IPS-20b (cell line): Measurements from ENCODE around the gene ERN1.

ENCODE experiments used
- H3K27ac ChIP-seq: one replicate; pipeline ENCODE4 v1.5.1; 2013; ENCODE audit warnings: low read length
- H3K27me3 ChIP-seq: 2 replicates; pipeline ENCODE4 v1.6.1; 2013; ENCODE audit warnings: mild to moderate bottlenecking, low read length, inconsistent platforms; ENCODE audit not compliant: insufficient read depth
- H3K36me3 ChIP-seq: 2 replicates; pipeline ENCODE4 v1.6.1; 2013; ENCODE audit warnings: low read depth, mild to moderate bottlenecking, inconsistent platforms, low read length, moderate library complexity; ENCODE audit not compliant: insufficient read depth
- H3K4me1 ChIP-seq: 2 replicates; pipeline ENCODE4 v1.6.1; 2013; ENCODE audit warnings: mild to moderate bottlenecking, control low read depth, inconsistent platforms, low read length, moderate library complexity; ENCODE audit not compliant: insufficient read depth
- H3K4me3 ChIP-seq: 2 replicates; pipeline ENCODE4 v1.5.1; 2013; ENCODE audit warnings: mild to moderate bottlenecking, low read length, inconsistent platforms
- H3K9ac ChIP-seq: 2 replicates; pipeline ENCODE4 v1.6.1; 2013; ENCODE audit warnings: low read depth, mild to moderate bottlenecking, inconsistent platforms, low read length, moderate library complexity
- H3K9me3 ChIP-seq: 2 replicates; pipeline ENCODE4 v1.6.1; 2013; ENCODE audit warnings: mild to moderate bottlenecking, low read depth, low read length, inconsistent platforms; ENCODE audit not compliant: insufficient read depth

ERN1 gene

DNA sequence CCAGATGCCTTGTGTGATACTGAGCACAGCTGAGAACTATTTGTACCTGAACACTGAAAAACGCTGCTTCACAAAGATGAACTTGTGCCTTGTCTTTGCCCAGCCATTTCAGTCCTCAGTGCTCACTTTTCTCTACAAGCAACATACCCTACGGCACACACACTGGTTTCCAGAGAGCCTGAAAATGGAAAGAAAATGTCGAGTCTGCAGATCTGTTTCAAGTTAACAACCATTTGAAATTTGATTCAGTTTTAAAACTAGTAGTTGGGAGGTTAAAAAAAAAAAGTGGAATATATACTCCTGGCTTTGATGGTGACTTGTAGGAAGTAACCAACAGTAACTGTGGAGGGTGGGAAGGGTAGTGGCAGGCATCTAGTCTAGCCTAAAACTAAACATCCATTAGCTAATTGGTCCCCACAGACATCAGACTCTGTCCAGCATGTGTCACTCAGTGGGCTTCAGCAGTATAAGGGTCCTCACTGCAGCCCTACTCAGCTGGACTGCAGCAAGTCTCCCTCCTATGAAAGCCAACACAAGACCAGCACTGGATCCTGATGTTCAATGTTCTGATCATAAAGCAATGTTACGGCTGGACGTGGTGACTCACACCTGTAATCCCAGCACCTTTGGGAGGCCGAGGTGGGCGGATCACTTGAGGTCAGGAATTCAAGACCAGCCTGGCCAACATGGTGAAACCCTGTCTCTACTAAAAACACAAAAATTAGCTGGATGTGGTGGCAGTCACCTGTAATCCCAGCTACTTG is 27.1 kb downstream of the ERN1 start:
- no peaks in the 10 kb centered on the region for H3K4me1 ChIP-seq
- H3K27me3 ChIP-seq, result no peaks in the 10 kb centered on the region

DNA sequence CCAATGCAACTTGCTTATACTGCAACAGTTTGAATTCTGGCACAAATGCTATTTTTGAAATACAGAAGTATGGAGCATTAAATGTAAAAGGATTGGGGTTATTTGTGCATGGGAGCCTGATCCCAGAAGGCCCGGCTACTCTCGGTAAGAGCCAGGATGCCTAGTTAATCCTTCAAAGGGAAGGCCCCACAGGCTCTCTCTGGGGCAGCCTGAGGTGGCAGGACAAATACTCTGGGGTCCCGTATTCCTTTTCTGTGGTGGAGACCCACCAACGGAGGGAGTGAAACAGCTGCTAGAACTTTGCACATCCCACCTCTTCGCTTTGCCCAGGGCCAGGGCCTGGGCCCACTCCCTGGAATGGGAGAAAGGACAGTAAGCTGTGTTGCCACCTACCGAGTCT is 30.4 kb downstream of the ERN1 start:
- Histone ChIP-seq H3K9me3 (no peaks in the 10 kb centered on the region), H3K36me3 (no peaks in the 10 kb centered on the region), H3K9ac (no peak overlapping the region), H3K4me1 (0 out of 2 replicates have a peak, but pooled peaks cover 3% of the 10 kb centered on the region), H3K27ac (no peak overlapping the region), H3K4me3 (no peak overlapping the region), H3K27me3 (no peaks in the 10 kb centered on the region)

More for the DNA sequence above, 27.1 kb downstream of the ERN1 start:
- no peak overlapping the region for H3K27ac ChIP-seq
- no peak overlapping the region for H3K4me3 ChIP-seq
- H3K36me3 ChIP-seq, result no peaks in the 10 kb centered on the region
- H3K9ac ChIP-seq, result no peak overlapping the region
- H3K9me3 ChIP-seq, result no peaks in the 10 kb centered on the region

DNA sequence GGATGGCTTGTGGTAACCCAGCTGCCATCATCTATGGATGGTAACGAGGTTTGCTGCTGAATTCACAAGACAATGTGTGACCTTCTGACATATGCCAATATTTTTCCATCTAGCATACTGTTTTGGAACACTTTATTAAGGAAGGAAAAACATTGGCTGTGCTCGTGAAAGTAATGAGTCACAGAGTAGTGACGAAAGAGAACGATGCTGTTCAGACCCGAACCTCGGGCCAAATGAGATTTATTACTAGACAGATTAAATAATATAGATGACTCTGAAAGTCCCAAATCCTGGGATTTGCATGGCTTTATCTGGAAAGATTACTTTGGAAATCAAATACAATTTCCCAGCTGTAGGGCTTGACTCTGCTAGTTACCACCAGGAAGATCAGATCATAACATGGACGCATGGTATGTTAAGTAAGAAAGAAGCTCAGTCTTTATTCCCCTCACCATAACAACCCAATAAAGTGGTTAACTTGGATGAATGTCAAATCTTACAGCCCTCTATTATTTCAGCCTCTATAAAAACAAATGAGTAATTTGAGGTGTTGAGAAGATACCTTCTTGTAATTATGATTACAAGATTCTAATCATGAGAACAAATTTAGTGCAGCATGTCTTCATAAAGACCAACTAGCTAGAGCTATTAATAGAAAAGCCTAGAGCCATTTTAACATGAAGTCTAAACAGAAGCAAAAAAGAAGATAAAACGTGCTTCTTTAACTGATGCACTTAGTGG is 32.6 kb downstream of the ERN1 start:
- H3K4me1 ChIP-seq, result 0 out of 2 replicates have a peak, but pooled peaks cover 3% of the 10 kb centered on the region
- no peak overlapping the region for H3K27ac ChIP-seq
- no peak overlapping the region for H3K9ac ChIP-seq
- H3K9me3 ChIP-seq, result no peaks in the 10 kb centered on the region
- no peak overlapping the region for H3K4me3 ChIP-seq
- H3K36me3 ChIP-seq, result no peaks in the 10 kb centered on the region
- H3K27me3 ChIP-seq, result no peaks in the 10 kb centered on the region

DNA sequence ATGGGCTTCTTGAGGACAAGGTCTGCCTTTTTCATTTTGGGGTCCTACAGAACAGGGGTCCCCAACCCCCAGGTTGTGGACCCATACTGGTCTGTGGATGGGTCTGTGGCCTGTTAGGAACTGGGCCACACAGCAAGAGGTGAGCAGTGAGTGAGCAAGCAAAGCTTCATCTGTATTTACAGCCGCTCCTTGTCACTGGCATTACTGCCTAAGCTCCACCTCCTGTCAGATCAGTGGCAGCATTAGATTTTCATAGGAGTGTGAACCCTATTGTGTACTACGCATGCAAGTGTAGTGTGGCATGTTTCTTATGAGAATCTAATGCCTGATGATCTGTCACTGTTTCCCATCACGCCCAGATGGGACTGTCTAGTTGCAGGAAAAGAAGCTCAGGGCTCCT is 33.9 kb downstream of the ERN1 start:
- Histone ChIP-seq H3K36me3 (no peaks in the 10 kb centered on the region), H3K4me3 (no peak overlapping the region), H3K9ac (no peak overlapping the region)

DNA sequence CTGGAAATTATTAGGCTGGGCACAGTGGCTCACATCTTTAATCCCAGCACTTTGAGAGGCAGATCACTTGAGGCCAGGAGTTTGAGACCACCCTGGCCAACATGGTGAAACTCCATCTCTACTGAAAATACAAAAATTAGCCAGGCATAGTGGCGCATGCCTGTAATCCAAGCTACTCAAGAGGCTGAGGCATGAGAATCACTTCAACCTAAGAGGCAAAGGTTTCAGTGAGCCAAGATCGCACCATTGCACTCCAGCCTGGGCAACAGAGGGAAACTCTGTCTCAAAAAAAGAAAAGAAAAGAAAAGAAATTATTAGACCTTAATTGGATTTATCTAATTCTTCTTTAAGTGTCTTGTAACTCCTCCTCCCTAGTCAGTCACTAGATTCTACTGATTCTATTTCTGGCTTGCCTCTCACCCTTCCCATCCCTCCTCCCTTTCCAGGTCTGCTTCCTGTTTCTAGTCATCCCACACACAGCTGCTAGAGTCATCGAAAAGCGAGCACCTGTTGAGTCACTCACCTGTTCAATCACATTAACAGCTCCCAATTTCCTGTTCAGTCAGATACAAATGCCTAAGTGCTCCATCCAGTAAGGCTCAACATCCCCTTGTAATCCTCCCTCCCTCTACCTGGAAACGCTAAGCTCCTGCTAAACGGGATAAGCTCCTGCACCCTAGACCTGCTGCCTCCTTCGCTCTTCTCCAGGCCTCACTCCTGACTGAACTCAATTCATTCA is 34.6 kb downstream of the ERN1 start:
- no peaks in the 10 kb centered on the region for H3K9me3 ChIP-seq
- no peaks in the 10 kb centered on the region for H3K27me3 ChIP-seq
- no peak overlapping the region for H3K4me3 ChIP-seq
- H3K36me3 ChIP-seq, result no peaks in the 10 kb centered on the region
- 0 out of 2 replicates have a peak, but pooled peaks cover 3% of the 10 kb centered on the region for H3K4me1 ChIP-seq
- no peak overlapping the region for H3K27ac ChIP-seq
- no peak overlapping the region for H3K9ac ChIP-seq

More for the DNA sequence above, 33.9 kb downstream of the ERN1 start:
- no peak overlapping the region for H3K27ac ChIP-seq
- 0 out of 2 replicates have a peak, but pooled peaks cover 3% of the 10 kb centered on the region for H3K4me1 ChIP-seq
- H3K9me3 ChIP-seq, result no peaks in the 10 kb centered on the region
- no peaks in the 10 kb centered on the region for H3K27me3 ChIP-seq

DNA sequence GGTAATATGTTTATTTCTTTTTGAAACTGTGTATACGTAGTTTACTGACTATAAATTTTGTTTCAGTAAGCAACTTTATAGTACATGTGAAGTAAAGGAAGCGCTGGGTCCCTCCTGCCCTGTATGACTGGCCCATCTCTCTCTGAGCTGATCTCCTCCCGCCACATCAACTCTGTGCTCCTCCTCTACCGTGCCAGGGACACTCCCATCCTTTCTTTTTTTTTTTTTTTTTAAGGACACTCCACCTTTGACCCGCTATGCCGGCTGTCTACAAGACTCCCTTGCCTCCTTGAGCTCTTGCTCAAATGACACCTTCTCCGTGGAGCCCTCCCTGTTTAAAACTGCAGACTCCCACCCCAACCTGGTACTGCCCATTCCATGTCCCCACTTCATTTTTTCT is 35.5 kb downstream of the ERN1 start:
- Histone ChIP-seq H3K27ac (no peak overlapping the region), H3K36me3 (no peaks in the 10 kb centered on the region), H3K4me1 (0 out of 2 replicates have a peak, but pooled peaks cover 3% of the 10 kb centered on the region)

DNA sequence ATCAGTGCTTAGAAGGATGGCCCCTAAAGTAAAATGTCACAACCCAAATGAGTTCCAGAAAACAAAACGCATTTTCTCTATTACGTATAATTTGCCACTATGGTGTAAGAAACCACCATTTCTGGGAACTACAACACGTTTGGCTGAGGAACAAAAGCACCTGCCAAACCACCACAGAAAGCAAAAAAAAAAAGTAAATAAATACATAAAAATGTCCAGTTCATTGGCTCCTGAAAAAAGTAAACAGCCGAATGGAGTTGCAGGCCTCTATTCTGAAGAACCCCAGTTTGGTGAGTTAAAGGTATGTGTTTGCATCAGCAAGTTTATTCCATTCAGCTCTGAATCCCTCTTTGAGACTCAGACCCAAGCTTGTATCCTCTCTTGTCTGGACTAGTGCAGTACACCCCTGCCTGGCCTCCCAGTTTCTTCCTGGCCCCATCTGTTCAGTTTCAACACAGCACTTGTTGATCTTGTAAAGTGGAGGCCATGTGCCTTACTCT is 36.9 kb downstream of the ERN1 start:
- no peak overlapping the region for H3K27ac ChIP-seq
- no peaks in the 10 kb centered on the region for H3K36me3 ChIP-seq
- 0 out of 2 replicates have a peak, but pooled peaks cover 3% of the 10 kb centered on the region for H3K4me1 ChIP-seq
- no peak overlapping the region for H3K9ac ChIP-seq
- H3K9me3 ChIP-seq, result no peaks in the 10 kb centered on the region
- H3K4me3 ChIP-seq, result no peak overlapping the region
- no peaks in the 10 kb centered on the region for H3K27me3 ChIP-seq

More for the DNA sequence above, 35.5 kb downstream of the ERN1 start:
- Histone ChIP-seq H3K4me3 (no peak overlapping the region), H3K9me3 (no peaks in the 10 kb centered on the region), H3K9ac (no peak overlapping the region), H3K27me3 (no peaks in the 10 kb centered on the region)

DNA sequence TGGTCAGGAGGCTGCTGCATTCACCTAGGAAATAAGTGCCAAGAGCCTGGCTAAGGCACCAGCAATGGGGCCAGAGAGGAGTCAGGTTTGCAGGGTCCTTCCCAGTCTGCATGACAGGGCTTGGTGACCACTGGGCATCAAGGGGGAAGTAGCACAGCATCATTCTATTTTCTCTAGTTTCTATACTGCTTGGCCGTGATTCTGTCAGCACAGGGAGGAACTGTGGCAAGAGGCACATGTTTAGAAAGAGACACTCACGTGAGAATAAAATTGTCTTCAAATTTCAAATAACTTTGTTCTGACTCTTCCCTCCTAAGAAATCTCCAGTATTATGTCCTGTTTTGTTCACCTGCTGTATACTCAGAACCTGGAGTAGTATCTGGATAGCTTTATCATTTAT is 37.8 kb downstream of the ERN1 start:
- Histone ChIP-seq H3K27me3 (no peaks in the 10 kb centered on the region), H3K4me1 (0 out of 2 replicates have a peak, but pooled peaks cover 3% of the 10 kb centered on the region)

DNA sequence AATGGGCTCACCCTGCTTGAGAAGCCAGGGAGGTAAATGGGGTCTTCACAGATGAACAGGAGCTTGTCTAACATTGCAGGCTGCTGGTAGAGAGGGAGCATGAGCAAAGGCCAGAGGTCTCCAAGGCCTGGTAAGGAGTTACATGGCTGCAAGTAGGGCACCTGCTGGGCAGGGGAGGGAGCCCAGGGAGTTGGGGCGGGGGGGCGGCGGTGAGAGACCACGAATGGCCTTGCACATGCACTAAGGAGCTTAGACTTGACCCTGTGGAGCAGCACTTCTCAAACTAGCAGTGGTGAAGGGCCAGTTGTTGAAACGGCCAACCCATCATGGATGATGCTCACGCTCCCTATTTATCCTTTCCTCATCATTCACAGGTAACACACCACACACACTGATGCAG is 38.4 kb downstream of the ERN1 start:
- Histone ChIP-seq H3K9ac (no peak overlapping the region), H3K27ac (no peak overlapping the region), H3K9me3 (no peaks in the 10 kb centered on the region), H3K4me1 (0 out of 2 replicates have a peak, but pooled peaks cover 3% of the 10 kb centered on the region), H3K4me3 (no peak overlapping the region), H3K27me3 (no peaks in the 10 kb centered on the region), H3K36me3 (no peaks in the 10 kb centered on the region)

More for the DNA sequence above, 37.8 kb downstream of the ERN1 start:
- Histone ChIP-seq H3K4me3 (no peak overlapping the region), H3K9me3 (no peaks in the 10 kb centered on the region), H3K36me3 (no peaks in the 10 kb centered on the region), H3K9ac (no peak overlapping the region), H3K27ac (no peak overlapping the region)

DNA sequence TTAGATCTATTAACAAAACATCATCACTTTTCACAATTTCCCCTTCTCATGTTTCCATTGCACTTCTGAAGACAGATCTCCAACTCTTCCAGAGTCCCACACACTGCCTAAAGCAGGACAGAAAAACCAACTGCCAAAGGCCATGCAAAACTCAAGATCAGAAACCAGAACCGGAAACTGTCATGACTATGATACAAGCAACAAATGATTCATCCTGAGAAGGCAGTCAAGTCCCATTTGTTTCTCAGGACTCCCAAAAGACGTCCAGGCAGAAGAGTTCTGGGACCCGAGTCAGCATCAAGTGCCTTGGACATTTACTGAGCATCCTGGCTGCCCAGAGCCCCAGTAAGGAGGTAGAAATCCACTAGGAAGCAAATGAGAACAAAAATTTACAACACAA is 38.8 kb downstream of the ERN1 start:
- 0 out of 2 replicates have a peak, but pooled peaks cover 3% of the 10 kb centered on the region for H3K4me1 ChIP-seq
- H3K9ac ChIP-seq, result no peak overlapping the region
- H3K27ac ChIP-seq, result no peak overlapping the region
- no peaks in the 10 kb centered on the region for H3K27me3 ChIP-seq
- H3K4me3 ChIP-seq, result no peak overlapping the region
- H3K36me3 ChIP-seq, result no peaks in the 10 kb centered on the region
- no peaks in the 10 kb centered on the region for H3K9me3 ChIP-seq

DNA sequence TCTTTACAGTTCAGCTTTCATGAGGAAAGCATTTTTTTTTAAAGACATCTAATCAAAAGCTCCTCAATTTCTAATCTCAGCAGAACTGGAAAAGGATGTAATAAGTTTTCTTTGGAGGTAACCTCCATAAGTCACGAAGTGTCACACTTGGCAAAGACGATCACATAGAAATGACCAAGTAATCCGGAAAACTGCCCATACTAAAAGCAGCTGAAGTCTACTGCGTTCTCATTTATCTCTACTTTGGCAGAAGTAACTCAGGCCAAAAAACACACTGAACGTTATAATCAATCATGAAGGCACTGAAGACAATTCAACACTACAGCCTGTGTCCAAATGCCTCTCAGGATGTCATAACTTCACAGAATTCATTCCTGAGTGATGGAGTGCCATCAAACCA is 39.8 kb downstream of the ERN1 start:
- H3K4me1 ChIP-seq, result peaks cover 2% of the 10 kb centered on the region; the same call in 1 of the 2 replicates

More for the DNA sequence above, 39.8 kb downstream of the ERN1 start:
- H3K9ac ChIP-seq, result no peak overlapping the region
- no peak overlapping the region for H3K4me3 ChIP-seq
- no peak overlapping the region for H3K27ac ChIP-seq
- no peaks in the 10 kb centered on the region for H3K36me3 ChIP-seq
- H3K27me3 ChIP-seq, result no peaks in the 10 kb centered on the region
- no peaks in the 10 kb centered on the region for H3K9me3 ChIP-seq
